ENCODE data around the gene PTPRZ1. TPM values are rescaled to one million over a fixed set of nuclear protein-coding genes. Genes with fewer than 3 reads are reported as not detected.

The PTPRZ1 gene
- total and polyA plus RNA-seq, 4 experiments from 2014 or later = not detected

DNA sequence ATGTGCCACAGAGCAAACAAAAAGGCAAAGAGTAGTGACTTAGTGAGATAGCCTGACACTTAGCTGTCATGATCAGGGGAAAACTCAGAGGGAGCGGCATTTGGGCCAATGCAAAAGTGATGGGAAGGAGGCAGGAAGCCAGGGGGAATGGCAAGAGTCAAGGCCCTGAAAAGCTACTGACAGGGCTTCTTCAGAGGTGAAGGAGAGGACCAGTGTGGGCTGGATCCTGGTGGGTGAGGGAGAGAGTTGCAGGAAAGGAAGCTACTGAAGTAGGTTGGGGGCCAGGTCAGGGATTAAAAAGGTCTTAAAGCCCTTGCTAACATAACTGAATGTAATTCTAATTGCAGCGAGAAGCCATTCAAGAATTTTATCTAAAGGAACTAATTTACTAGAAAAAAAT lies 154.1 kb downstream of the PTPRZ1 start:
- H3K27me3 Mint-ChIP-seq = no peaks in the 10 kb centered on the region
- no peak overlapping the region for H3K27ac Mint-ChIP-seq
- CTCF ChIA-PET (ENCODE audit: partially characterized antibody) = no interaction called here
- no peak overlapping the region for H3K4me3 ChIP-seq (ENCODE audit: low read length in 2 of 2)
- no peaks in the 10 kb centered on the region for H3K9me3 ChIP-seq (ENCODE audit: control insufficient read depth in 1 of 2, low read length in 2 of 2)
- no peak for DNase-seq
- intact Hi-C loops (cut with micrococcal nuclease) = no loop called here
- H3K36me3 Mint-ChIP-seq = no peaks in the 10 kb centered on the region
- no peaks in the 10 kb centered on the region for H3K9me3 Mint-ChIP-seq
- POLR2A ChIA-PET (ENCODE audit: partially characterized antibody) = no interaction called here
- H3K4me1 Mint-ChIP-seq = no peaks in the 10 kb centered on the region
- H3K36me3 ChIP-seq (ENCODE audit: insufficient read depth, low read length) = no peaks in the 10 kb centered on the region
- no peaks in the 10 kb centered on the region for H3K27me3 ChIP-seq (ENCODE audit: insufficient read depth, low read length)
- no peak overlapping the region for H3K4me3 Mint-ChIP-seq
- H3K4me1 ChIP-seq (ENCODE audit: insufficient read depth, low read length) = no peaks in the 10 kb centered on the region
- no peak overlapping the region for H3K27ac ChIP-seq (ENCODE audit: low read depth, low read length)

DNA sequence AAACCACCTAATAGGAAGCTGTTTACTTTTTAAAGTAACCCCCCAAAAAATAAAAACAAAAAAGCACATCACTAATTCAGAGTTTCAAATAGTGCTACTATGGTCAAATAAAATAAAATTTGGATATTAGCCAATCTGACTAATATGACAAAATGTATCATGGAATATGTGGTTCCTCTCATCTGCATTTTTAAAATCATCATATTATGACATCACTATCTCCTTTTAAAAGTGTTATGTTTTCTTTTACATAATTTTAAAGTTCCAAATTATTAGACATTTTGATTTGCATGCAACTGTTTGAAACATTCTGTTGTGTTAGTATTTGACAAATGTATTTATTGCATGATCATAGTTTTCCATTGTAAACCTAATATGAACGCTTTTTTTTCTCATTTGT lies 160.7 kb downstream of the PTPRZ1 start:
- H3K4me3 ChIP-seq (ENCODE audit: low read length in 2 of 2) = no peak overlapping the region
- CTCF ChIA-PET (ENCODE audit: partially characterized antibody) = no interaction called here
- H3K4me1 Mint-ChIP-seq = no peaks in the 10 kb centered on the region
- no peak for DNase-seq
- H3K4me1 ChIP-seq (ENCODE audit: insufficient read depth, low read length) = no peaks in the 10 kb centered on the region
- H3K36me3 ChIP-seq (ENCODE audit: insufficient read depth, low read length) = no peaks in the 10 kb centered on the region
- intact Hi-C loops (cut with micrococcal nuclease) = no loop called here
- no peak overlapping the region for H3K27ac Mint-ChIP-seq
- H3K36me3 Mint-ChIP-seq = no peaks in the 10 kb centered on the region
- H3K27me3 Mint-ChIP-seq = no peaks in the 10 kb centered on the region
- H3K4me3 Mint-ChIP-seq = no peak overlapping the region
- H3K27me3 ChIP-seq (ENCODE audit: insufficient read depth, low read length) = no peaks in the 10 kb centered on the region
- H3K27ac ChIP-seq (ENCODE audit: low read depth, low read length) = no peak overlapping the region
- H3K9me3 ChIP-seq (ENCODE audit: control insufficient read depth in 1 of 2, low read length in 2 of 2) = no peaks in the 10 kb centered on the region
- POLR2A ChIA-PET (ENCODE audit: partially characterized antibody) = no interaction called here
- H3K9me3 Mint-ChIP-seq = peaks cover 0 to 5% (median 0%) of the 10 kb centered on the region in 8 donors

DNA sequence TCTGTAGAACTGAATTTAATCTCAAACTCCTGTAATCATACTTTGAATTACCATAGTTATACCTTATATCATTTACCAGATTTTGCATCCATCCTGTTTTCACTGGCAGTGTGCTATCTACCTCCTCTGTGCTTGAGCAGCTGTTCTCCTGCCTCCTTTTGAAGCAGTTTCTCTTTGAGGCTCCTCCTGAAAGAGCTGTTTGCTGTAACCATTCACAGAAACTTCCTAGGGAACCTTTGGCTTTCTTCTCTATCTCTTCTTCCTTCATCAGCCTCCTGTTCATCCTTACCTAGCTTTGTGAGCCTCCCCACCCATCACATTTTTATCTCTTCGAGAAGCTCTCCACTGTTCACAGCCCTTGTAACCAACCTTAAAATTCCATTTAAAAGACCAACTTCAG lies 162.9 kb downstream of the PTPRZ1 start:
- ChIA-PET CTCF (ENCODE audit: partially characterized antibody) (no interaction called here), POLR2A (ENCODE audit: partially characterized antibody) (no interaction called here)
- H3K27me3 Mint-ChIP-seq = peaks cover 0 to 2% of the 10 kb centered on the region in 2 donors
- no peak overlapping the region for H3K27ac ChIP-seq (ENCODE audit: low read depth, low read length)
- no peak for DNase-seq
- H3K4me3 ChIP-seq (ENCODE audit: low read length in 2 of 2) = no peak overlapping the region
- intact Hi-C loops (cut with micrococcal nuclease) = no loop called here
- H3K9me3 ChIP-seq (ENCODE audit: control insufficient read depth in 1 of 2, low read length in 2 of 2) = no peaks in the 10 kb centered on the region
- no peaks in the 10 kb centered on the region for H3K4me1 ChIP-seq (ENCODE audit: insufficient read depth, low read length)
- H3K9me3 Mint-ChIP-seq = peaks cover 0 to 5% (median 0%) of the 10 kb centered on the region in 8 donors
- no peak overlapping the region for H3K4me3 Mint-ChIP-seq
- no peaks in the 10 kb centered on the region for H3K36me3 ChIP-seq (ENCODE audit: insufficient read depth, low read length)
- H3K4me1 Mint-ChIP-seq = no peaks in the 10 kb centered on the region
- H3K36me3 Mint-ChIP-seq = no peaks in the 10 kb centered on the region
- no peaks in the 10 kb centered on the region for H3K27me3 ChIP-seq (ENCODE audit: insufficient read depth, low read length)
- H3K27ac Mint-ChIP-seq = no peak overlapping the region

DNA sequence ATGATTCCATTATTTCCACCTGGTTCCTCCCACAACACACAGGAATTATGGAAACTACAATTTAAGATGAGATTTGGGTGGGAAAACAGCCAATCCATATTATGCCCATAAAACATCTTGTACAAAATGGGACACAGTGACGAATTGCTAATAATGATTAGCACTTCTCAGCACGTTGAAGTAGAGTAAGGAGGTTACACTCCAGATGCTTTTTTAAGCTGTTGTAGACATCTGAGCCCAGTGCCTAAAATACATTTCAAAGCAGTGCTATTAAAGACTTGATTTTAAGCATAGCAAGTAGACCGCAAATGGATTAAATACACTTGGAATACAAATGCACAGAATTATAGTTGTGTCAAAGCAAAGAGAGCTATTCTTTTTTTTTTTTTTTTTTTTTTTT lies 165.2 kb downstream of the PTPRZ1 start:
- H3K36me3 ChIP-seq (ENCODE audit: insufficient read depth, low read length) = no peaks in the 10 kb centered on the region
- H3K9me3 ChIP-seq (ENCODE audit: control insufficient read depth in 1 of 2, low read length in 2 of 2) = no peaks in the 10 kb centered on the region
- H3K4me1 ChIP-seq (ENCODE audit: insufficient read depth, low read length) = no peaks in the 10 kb centered on the region
- intact Hi-C loops (cut with micrococcal nuclease) = no loop called here
- H3K36me3 Mint-ChIP-seq = no peaks in the 10 kb centered on the region
- peaks cover 0 to 8% (median 0%) of the 10 kb centered on the region in 8 donors for H3K9me3 Mint-ChIP-seq
- H3K27ac ChIP-seq (ENCODE audit: low read depth, low read length) = no peak overlapping the region
- H3K4me3 ChIP-seq (ENCODE audit: low read length in 2 of 2) = no peak overlapping the region
- no peaks in the 10 kb centered on the region for H3K4me1 Mint-ChIP-seq
- H3K4me3 Mint-ChIP-seq = no peak overlapping the region
- H3K27me3 Mint-ChIP-seq = peaks cover 0 to 4% of the 10 kb centered on the region in 2 donors
- ChIA-PET POLR2A (ENCODE audit: partially characterized antibody) (no interaction called here), CTCF (ENCODE audit: partially characterized antibody) (no interaction called here)
- DNase-seq = no peak
- H3K27me3 ChIP-seq (ENCODE audit: insufficient read depth, low read length) = no peaks in the 10 kb centered on the region
- H3K27ac Mint-ChIP-seq = no peak overlapping the region

DNA sequence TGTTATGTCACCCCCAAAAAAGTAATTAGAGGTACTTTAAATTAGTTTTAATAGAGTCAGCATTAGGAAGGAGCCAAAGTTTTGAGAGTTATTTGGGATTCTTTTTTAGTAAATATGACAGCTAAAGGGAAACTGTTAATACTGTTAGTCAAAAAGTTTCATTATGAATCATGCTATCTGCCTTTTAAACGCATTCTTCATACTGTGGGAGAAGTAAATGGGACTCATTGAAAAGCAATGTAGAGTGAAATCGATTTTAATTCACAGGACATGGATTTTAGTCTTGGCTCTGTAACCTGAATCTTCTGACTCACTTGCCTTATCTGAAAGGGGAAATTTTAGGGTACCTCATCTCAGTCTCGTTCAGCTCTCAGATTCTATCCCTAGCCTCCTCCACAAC lies 165.9 kb downstream of the PTPRZ1 start:
- Mint-ChIP-seq H3K36me3 (no peaks in the 10 kb centered on the region), H3K9me3 (peaks cover 0 to 8% (median 0%) of the 10 kb centered on the region in 8 donors), H3K27ac (no peak overlapping the region), H3K27me3 (peaks cover 0 to 4% of the 10 kb centered on the region in 2 donors), H3K4me3 (no peak overlapping the region), H3K4me1 (no peaks in the 10 kb centered on the region)
- Histone ChIP-seq H3K36me3 (ENCODE audit: insufficient read depth, low read length) (no peaks in the 10 kb centered on the region), H3K4me1 (ENCODE audit: insufficient read depth, low read length) (no peaks in the 10 kb centered on the region), H3K4me3 (ENCODE audit: low read length in 2 of 2) (no peak overlapping the region), H3K27me3 (ENCODE audit: insufficient read depth, low read length) (no peaks in the 10 kb centered on the region), H3K9me3 (ENCODE audit: control insufficient read depth in 1 of 2, low read length in 2 of 2) (no peaks in the 10 kb centered on the region), H3K27ac (ENCODE audit: low read depth, low read length) (no peak overlapping the region)
- CTCF ChIA-PET (ENCODE audit: partially characterized antibody) = no interaction called here
- no peak for DNase-seq
- POLR2A ChIA-PET (ENCODE audit: partially characterized antibody) = no interaction called here
- intact Hi-C loops (cut with micrococcal nuclease) = no loop called here

DNA sequence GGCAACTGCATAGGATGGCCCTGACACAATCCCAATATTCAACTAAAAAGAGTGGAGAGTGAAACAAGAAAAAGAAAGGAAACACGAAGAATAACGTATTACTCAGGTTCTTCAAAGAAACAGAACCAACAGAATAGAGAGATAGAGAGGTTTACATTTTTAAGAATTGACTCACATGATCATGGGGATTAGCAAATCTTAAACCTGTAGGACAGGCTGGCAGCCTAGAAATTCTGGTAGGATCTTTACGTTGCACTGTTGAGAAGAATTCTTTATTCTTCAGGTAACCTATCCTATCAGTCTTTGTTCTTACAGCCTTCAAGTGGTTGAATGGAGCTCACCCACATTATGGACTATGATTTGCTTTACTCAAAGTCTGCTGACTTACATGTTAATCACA lies 167.2 kb downstream of the PTPRZ1 start:
- intact Hi-C loops (cut with micrococcal nuclease) = no loop called here
- ChIA-PET POLR2A (ENCODE audit: partially characterized antibody) (no interaction called here), CTCF (ENCODE audit: partially characterized antibody) (no interaction called here)
- Histone ChIP-seq H3K4me1 (ENCODE audit: insufficient read depth, low read length) (no peaks in the 10 kb centered on the region), H3K36me3 (ENCODE audit: insufficient read depth, low read length) (no peaks in the 10 kb centered on the region), H3K9me3 (ENCODE audit: control insufficient read depth in 1 of 2, low read length in 2 of 2) (no peaks in the 10 kb centered on the region), H3K4me3 (ENCODE audit: low read length in 2 of 2) (no peak overlapping the region), H3K27me3 (ENCODE audit: insufficient read depth, low read length) (no peaks in the 10 kb centered on the region), H3K27ac (ENCODE audit: low read depth, low read length) (no peak overlapping the region)
- H3K9me3 Mint-ChIP-seq = peaks cover 0 to 8% (median under 1%) of the 10 kb centered on the region in 8 donors
- H3K4me3 Mint-ChIP-seq = no peak overlapping the region
- no peak overlapping the region for H3K27ac Mint-ChIP-seq
- no peak for DNase-seq
- no peaks in the 10 kb centered on the region for H3K4me1 Mint-ChIP-seq
- peaks cover 0 to 4% of the 10 kb centered on the region in 2 donors for H3K27me3 Mint-ChIP-seq
- no peaks in the 10 kb centered on the region for H3K36me3 Mint-ChIP-seq

DNA sequence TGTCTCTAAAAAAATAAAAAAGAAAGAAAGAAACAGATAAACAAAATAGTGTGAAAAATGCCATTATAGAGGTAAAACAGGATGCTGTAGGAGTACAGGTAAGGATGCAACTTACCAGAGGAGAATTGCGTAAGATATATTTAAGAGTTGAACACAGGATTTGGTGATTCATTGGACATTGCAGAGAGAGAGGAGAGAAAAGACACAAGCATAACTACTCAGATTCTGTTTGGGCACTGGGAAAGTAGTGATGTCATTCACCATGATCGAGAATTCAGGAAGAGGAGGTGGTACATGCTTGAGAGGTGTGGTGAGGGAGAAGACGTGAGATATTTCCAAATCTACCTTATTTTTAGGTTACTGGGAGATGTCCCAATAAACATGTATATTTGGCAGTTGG lies 173.4 kb downstream of the PTPRZ1 start:
- POLR2A ChIA-PET (ENCODE audit: partially characterized antibody) = no interaction called here
- peaks cover 0 to 7% (median 0%) of the 10 kb centered on the region in 8 donors for H3K9me3 Mint-ChIP-seq
- peak overlapping the region in 1 of 7 donors; percentile 32 for H3K27ac Mint-ChIP-seq
- no peaks in the 10 kb centered on the region for H3K36me3 ChIP-seq (ENCODE audit: insufficient read depth, low read length)
- CTCF ChIA-PET (ENCODE audit: partially characterized antibody) = no interaction called here
- no peaks in the 10 kb centered on the region for H3K4me1 ChIP-seq (ENCODE audit: insufficient read depth, low read length)
- H3K27ac ChIP-seq (ENCODE audit: low read depth, low read length) = no peak overlapping the region
- no peak overlapping the region for H3K4me3 ChIP-seq (ENCODE audit: low read length in 2 of 2)
- H3K4me3 Mint-ChIP-seq = no peak overlapping the region
- peaks cover 0 to 2% of the 10 kb centered on the region in 2 donors for H3K27me3 Mint-ChIP-seq
- no peak for DNase-seq
- intact Hi-C loops (cut with micrococcal nuclease) = no loop called here
- no peaks in the 10 kb centered on the region for H3K9me3 ChIP-seq (ENCODE audit: control insufficient read depth in 1 of 2, low read length in 2 of 2)
- no peaks in the 10 kb centered on the region for H3K27me3 ChIP-seq (ENCODE audit: insufficient read depth, low read length)
- no peaks in the 10 kb centered on the region for H3K36me3 Mint-ChIP-seq
- no peaks in the 10 kb centered on the region for H3K4me1 Mint-ChIP-seq

DNA sequence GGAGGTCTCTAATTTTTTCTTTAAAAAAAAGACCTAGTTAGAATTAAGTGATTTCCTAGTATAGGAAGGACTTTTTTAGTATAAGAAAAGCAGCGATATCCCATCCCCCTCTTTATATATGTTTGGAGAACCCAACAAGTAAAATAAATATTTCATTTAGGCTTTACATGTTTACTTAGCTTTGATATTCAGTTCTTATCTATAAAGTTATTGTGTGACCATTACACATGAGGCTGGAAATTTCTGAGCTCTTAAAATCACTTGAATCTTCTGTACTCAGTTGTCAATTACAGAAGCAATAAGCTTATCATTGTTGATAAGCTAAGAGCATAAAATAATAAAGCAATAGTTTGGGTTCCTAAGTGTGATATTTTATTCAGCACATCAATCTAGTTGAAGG lies 181.4 kb downstream of the PTPRZ1 start:
- Histone ChIP-seq H3K36me3 (ENCODE audit: insufficient read depth, low read length) (no peaks in the 10 kb centered on the region), H3K9me3 (ENCODE audit: control insufficient read depth in 1 of 2, low read length in 2 of 2) (no peaks in the 10 kb centered on the region), H3K4me3 (ENCODE audit: low read length in 2 of 2) (no peak overlapping the region), H3K4me1 (ENCODE audit: insufficient read depth, low read length) (no peaks in the 10 kb centered on the region), H3K27ac (ENCODE audit: low read depth, low read length) (no peak overlapping the region), H3K27me3 (ENCODE audit: insufficient read depth, low read length) (no peaks in the 10 kb centered on the region)
- H3K9me3 Mint-ChIP-seq = peaks cover 0 to 5% (median 0%) of the 10 kb centered on the region in 8 donors
- intact Hi-C loops (cut with micrococcal nuclease) = no loop called here
- no peaks in the 10 kb centered on the region for H3K27me3 Mint-ChIP-seq
- CTCF ChIA-PET (ENCODE audit: partially characterized antibody) = no interaction called here
- H3K4me1 Mint-ChIP-seq = no peaks in the 10 kb centered on the region
- DNase-seq = no peak
- POLR2A ChIA-PET (ENCODE audit: partially characterized antibody) = no interaction called here
- H3K27ac Mint-ChIP-seq = no peak overlapping the region
- H3K4me3 Mint-ChIP-seq = no peak overlapping the region
- no peaks in the 10 kb centered on the region for H3K36me3 Mint-ChIP-seq
